Subcutaneous adipose tissue (tissue), 4 donors: ENCODE measurements around the gene INPP5A. TPM values are rescaled to one million over a fixed set of nuclear protein-coding genes. Genes with fewer than 3 reads are reported as not detected.

Experiments used
- total RNA-seq, 4 donors: library from RNA; depleted of rRNA; stranded (reverse); fragments of >200 nt; gene quantifications; one replicate each; pipeline ENCODE4 v1.1.0, GENCODE V29; 2016
- TF ChIP-seq, protein P1 (sequence below): fragments of 450-650 bp; IDR thresholded peaks from one replicate; pipeline ENCODE4 v1.5.1; 2016; ENCODE audit warnings: low read depth, mild to moderate bottlenecking, control low read depth, antibody characterized with exemption, moderate library complexity

Gene INPP5A
- total RNA-seq, 4 donors from 2014 or later, result 23.1 to 34.1 (median 31.6) TPM

- TF ChIP-seq, protein P1, sequence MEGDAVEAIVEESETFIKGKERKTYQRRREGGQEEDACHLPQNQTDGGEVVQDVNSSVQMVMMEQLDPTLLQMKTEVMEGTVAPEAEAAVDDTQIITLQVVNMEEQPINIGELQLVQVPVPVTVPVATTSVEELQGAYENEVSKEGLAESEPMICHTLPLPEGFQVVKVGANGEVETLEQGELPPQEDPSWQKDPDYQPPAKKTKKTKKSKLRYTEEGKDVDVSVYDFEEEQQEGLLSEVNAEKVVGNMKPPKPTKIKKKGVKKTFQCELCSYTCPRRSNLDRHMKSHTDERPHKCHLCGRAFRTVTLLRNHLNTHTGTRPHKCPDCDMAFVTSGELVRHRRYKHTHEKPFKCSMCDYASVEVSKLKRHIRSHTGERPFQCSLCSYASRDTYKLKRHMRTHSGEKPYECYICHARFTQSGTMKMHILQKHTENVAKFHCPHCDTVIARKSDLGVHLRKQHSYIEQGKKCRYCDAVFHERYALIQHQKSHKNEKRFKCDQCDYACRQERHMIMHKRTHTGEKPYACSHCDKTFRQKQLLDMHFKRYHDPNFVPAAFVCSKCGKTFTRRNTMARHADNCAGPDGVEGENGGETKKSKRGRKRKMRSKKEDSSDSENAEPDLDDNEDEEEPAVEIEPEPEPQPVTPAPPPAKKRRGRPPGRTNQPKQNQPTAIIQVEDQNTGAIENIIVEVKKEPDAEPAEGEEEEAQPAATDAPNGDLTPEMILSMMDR, result no peak
These were observed 237.6 kb downstream of the INPP5A start for GRCh38 chr10:132774902-132775863.

DNA sequence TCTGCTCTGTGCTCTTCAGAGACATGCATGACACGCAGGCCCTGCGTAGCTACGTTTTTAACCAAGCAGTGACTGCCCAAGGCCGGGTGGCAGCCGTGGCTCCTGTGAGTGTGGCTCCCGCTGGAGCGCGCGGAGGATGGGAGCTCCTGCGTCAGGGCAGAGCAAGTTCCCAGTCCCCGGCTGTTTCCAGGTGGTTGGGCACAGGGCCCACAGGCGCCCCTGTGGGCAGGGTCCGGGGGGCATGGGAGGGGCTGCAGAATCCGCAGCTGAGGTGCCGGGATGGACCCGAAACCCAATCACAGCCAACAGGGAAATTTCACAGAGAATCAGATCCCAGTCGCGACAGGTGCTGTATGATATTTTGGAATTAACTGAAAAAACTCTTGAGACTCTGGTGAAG, 238.6 kb downstream of the INPP5A start:
- TF ChIP-seq, protein P1, result no peak

DNA sequence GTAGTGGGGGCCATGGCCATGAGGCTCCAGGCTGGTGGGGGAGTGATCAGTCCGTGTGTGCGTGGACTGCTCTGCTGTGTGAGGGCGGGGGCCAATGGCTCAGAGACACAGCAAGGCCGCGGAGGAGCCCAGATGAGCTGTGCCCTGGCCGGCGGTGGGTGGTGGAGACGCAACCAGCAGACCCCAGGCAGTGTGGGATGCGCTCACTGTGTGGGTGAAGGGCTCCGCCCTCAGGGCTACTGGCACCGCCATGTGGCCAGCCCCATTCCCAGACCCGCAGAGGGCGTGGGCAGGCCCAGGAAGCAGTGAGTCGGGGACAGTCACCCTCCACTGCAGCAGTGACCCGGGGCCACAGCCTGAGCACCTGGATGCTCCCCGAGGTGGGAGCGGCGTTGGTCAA, 239.2 kb downstream of the INPP5A start:
- TF ChIP-seq, protein P1, result no peak

DNA sequence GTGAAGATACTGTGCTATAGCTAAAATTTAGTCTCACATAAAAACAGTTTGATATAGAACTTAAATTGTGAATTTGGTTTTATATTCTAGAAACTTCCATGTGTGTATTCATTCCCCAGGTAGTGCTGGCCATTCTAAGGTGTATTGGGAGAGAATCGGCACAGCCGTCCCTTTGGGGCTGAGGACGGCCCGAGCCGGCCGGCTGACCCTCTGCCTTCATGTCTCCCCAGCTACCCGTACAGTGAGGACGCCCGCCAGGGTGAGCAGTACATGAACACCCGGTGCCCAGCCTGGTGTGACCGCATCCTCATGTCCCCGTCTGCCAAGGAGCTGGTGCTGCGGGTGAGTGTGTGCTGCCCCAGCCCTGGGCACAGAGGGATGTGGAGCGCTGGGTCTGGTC, 239.9 kb downstream of the INPP5A start:
- TF ChIP-seq, protein P1, result no peak

- TF ChIP-seq, protein P1, result no peak
These were observed 242.1 kb downstream of the INPP5A start for GRCh38 chr10:132779549-132780294.

DNA sequence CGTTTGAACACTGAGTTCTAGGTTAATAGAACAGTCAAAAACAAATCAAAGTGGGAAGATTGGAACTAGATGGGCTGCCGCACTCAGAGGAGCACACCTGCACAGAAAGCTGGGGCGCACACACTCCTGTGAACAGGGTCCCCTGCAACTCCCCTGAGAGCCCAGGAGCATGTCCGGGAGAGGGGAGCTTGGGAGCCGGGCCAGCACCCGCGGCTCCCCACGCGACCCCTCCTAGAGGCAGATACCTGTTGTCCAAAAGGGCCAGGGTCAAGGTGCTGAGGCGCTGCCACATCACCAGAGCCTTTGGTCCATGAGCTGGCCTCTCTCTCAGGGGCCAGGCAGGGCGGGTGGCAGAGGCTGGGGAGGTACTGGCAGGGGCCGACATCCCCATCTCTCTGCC, 242.8 kb downstream of the INPP5A start:
- TF ChIP-seq, protein P1, result no peak

GRCh38 chr10:132781556-132781955, 244.0 kb downstream of the INPP5A start:
- TF ChIP-seq, protein P1, result no peak
